K562 (cell line): ENCODE results near the gene DARS1.

ENCODE experiments used
- GABPA ChIP-seq: fragments of 200-800 bp; sonication (Bioruptor generic); conservative IDR thresholded peaks from 2 replicates; pipeline ENCODE4 v1.6.1; 2016; ENCODE audit warnings: low read depth, missing genetic modification characterization, missing compliant biosample characterization
- POLR2AphosphoS5 ChIP-seq: IDR thresholded peaks from 2 replicates; pipeline ENCODE4 v1.6.1; 2011; ENCODE audit warnings: mild to moderate bottlenecking, low read depth, low read length, moderate library complexity; ENCODE audit not compliant: control insufficient read depth, insufficient read depth
- TAF1 ChIP-seq: IDR thresholded peaks from 2 replicates; pipeline ENCODE4 v1.6.1; 2011; ENCODE audit warnings: mild to moderate bottlenecking, low read length, moderate library complexity; ENCODE audit not compliant: insufficient read depth, control insufficient read depth, severe bottlenecking; ENCODE audit errors: extremely low read depth
- TBP ChIP-seq: optimal IDR thresholded peaks from 2 replicates; pipeline ENCODE3; 2011; ENCODE audit warnings: low read depth, low read length, improper control_type of control experiment
- TEAD4 ChIP-seq, 2 experiments: sonication (generic) in 1 of 2; formaldehyde crosslinking in 1 of 2; IDR thresholded peaks; 2 replicates each; pipeline versions ENCODE4 v1.6.1 to v1.8.0; 2012 to 2022; ENCODE audit warnings: borderline replicate concordance in 1 of 2, inconsistent platforms in 1 of 2, low read length in 1 of 2, mild to moderate bottlenecking in 1 of 2, missing genetic modification reagents in 1 of 2
- ZNF584 ChIP-seq: fragments of 200-800 bp; sonication (Bioruptor generic); IDR thresholded peaks from 2 replicates; pipeline ENCODE4 v1.6.1; 2016; ENCODE audit warnings: low read depth, mild to moderate bottlenecking, missing genetic modification characterization, missing compliant biosample characterization
- TF ChIP-seq, protein P1 (sequence below), 3 experiments: fragments of 200-800 bp in 1 of 3; fragments of 250-450 bp in 1 of 3; fragments of 450-650 bp in 1 of 3; sonication (Bioruptor Pico) in 1 of 3; sonication (Bioruptor generic) in 1 of 3; formaldehyde crosslinking in 1 of 3; IDR thresholded peaks; 2 replicates each; pipeline versions ENCODE4 v1.6.1 to v1.8.0; 2016 to 2022; ENCODE audit warnings: mild to moderate bottlenecking in 2 of 3, missing genetic modification characterization in 2 of 3, missing compliant biosample characterization in 1 of 3, moderate library complexity in 1 of 3

DNA sequence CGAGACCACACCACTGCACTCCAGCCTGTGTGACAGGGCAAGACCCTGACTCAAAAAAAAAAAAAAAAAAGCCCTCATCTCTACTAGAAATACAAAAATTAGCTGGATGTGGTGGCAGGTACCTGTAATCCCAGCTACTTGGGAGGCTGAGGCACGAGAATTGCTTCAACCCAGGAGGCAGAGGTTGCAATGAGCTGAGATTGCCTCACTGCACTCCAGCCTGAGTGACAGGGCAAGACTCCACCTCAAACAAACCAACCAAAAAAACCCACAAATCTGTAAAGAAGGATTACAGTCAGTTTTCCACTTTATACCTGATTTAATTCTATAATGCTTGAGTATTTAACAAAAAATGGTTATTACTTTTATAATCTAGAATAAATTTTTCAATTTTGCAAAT lies 9.7 kb downstream of the DARS1 start:
- no peak for TF ChIP-seq TBP
- TF ChIP-seq, protein P1, sequence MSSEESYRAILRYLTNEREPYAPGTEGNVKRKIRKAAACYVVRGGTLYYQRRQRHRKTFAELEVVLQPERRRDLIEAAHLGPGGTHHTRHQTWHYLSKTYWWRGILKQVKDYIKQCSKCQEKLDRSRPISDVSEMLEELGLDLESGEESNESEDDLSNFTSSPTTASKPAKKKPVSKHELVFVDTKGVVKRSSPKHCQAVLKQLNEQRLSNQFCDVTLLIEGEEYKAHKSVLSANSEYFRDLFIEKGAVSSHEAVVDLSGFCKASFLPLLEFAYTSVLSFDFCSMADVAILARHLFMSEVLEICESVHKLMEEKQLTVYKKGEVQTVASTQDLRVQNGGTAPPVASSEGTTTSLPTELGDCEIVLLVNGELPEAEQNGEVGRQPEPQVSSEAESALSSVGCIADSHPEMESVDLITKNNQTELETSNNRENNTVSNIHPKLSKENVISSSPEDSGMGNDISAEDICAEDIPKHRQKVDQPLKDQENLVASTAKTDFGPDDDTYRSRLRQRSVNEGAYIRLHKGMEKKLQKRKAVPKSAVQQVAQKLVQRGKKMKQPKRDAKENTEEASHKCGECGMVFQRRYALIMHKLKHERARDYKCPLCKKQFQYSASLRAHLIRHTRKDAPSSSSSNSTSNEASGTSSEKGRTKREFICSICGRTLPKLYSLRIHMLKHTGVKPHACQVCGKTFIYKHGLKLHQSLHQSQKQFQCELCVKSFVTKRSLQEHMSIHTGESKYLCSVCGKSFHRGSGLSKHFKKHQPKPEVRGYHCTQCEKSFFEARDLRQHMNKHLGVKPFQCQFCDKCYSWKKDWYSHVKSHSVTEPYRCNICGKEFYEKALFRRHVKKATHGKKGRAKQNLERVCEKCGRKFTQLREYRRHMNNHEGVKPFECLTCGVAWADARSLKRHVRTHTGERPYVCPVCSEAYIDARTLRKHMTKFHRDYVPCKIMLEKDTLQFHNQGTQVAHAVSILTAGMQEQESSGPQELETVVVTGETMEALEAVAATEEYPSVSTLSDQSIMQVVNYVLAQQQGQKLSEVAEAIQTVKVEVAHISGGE (CRISPR knock-in tag; IDR thresholded peaks at IDR 0.05), result no peak
- TF ChIP-seq TAF1, result no peak
- TF ChIP-seq ZNF584 (CRISPR knock-in tag), result no peak
- no peak for TF ChIP-seq POLR2AphosphoS5
- no peak for TF ChIP-seq TEAD4 (IDR thresholded peaks at IDR 0.05; ENCODE audit: low read length)
- no peak for TF ChIP-seq TEAD4 (CRISPR knock-in tag; IDR thresholded peaks at IDR 0.05; ENCODE audit: borderline replicate concordance)
- TF ChIP-seq GABPA (tag), result no peak
